ENCODE data around the gene CSF2. TPM values are rescaled to one million over a fixed set of nuclear protein-coding genes. Genes with fewer than 3 reads are reported as not detected.
"Not testable (repeated sequence)": the region's sequence is repeated elsewhere in the genome, so short reads cannot be mapped to it uniquely, and the experiment has no call there.

Gene CSF2
- total RNA-seq, 1 experiment from 2014 or later = not detected

- in situ Hi-C loops (cut with HindIII; ENCODE audit: low pct_unique_long_range_greater_than_20kb, low sequenced_read_pairs); DNase-seq (ENCODE audit: low read depth): not testable (repeated sequence)
These were observed 43.4 kb downstream of the CSF2 start for GRCh38 chr5:132116909-132117489.

DNA sequence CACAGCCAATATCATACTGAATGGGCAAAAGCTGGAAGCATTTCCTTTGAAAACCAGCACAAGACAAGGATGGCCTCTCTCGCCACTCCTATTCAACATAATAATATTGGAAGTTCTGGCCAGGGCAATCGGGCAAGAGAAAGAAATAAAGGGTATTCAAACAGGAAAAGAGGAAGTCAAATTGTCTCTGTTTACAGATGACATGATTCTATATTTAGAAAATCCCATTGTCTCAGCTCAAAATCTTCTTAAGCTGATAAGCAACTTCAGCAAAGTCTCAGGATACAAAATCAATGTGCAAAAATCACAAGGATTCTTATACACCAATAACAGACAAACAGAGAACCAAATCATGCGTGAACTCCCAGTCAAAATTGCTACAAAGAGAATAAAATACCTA, 47.1 kb downstream of the CSF2 start:
- DNase-seq (ENCODE audit: low read depth); in situ Hi-C loops (cut with HindIII; ENCODE audit: low pct_unique_long_range_greater_than_20kb, low sequenced_read_pairs): not testable (repeated sequence)

GRCh38 chr5:132122971-132123370, 49.4 kb downstream of the CSF2 start:
- DNase-seq (ENCODE audit: low read depth); in situ Hi-C loops (cut with HindIII; ENCODE audit: low pct_unique_long_range_greater_than_20kb, low sequenced_read_pairs): not testable (repeated sequence)

GRCh38 chr5:132123578-132123977, 50.0 kb downstream of the CSF2 start:
- in situ Hi-C loops (cut with HindIII; ENCODE audit: low pct_unique_long_range_greater_than_20kb, low sequenced_read_pairs); DNase-seq (ENCODE audit: low read depth): not testable (repeated sequence)

Other genes with a start within 250 kb of the CSF2 start
- gene MEIKIN, start 128.1 kb upstream of the CSF2 start, total RNA-seq (2014; rRNA removed; shearing (Covaris generic); ENCODE audit: low replicate concordance) = not detected in 2 replicates
- gene ACSL6, start 62.1 kb upstream of the CSF2 start, total RNA-seq (2014; rRNA removed; shearing (Covaris generic); ENCODE audit: low replicate concordance) = not detected in 2 replicates
- not detected in 2 replicates for gene IL3, start 13.1 kb upstream of the CSF2 start, total RNA-seq (2014; rRNA removed; shearing (Covaris generic); ENCODE audit: low replicate concordance)
- gene P4HA2, start 154.1 kb downstream of the CSF2 start, total RNA-seq (2014; rRNA removed; shearing (Covaris generic); ENCODE audit: low replicate concordance) = 64.2 and 71.1 TPM in 2 replicates
- gene PDLIM4, start 183.9 kb downstream of the CSF2 start, total RNA-seq (2014; rRNA removed; shearing (Covaris generic); ENCODE audit: low replicate concordance) = 1.4 TPM in 1 of 2 replicates, not detected in the other
- gene SLC22A4, start 220.6 kb downstream of the CSF2 start, total RNA-seq (2014; rRNA removed; shearing (Covaris generic); ENCODE audit: low replicate concordance) = 5.2 TPM in 1 of 2 replicates, not detected in the other

Data from Caki2 (cell line).